Activated CD4-positive, alpha-beta T cell treated with anti-CD3 and anti-CD28 coated beads, Interleukin-2, amount 50 U/mL, for 16 hours (primary cell): Measurements from ENCODE around the gene PLCL1.

ENCODE experiments used
- DNase-seq: peaks from one replicate; pipeline ENCODE4 v3.0.0-alpha.2; 2020

PLCL1 gene

GRCh38 chr2:197804049-197804757 is at the start of gene PLCL1:
Gene PLCL1, plus strand, starts transcription at chr2:197804593.
- DNase-seq: peak; percentile 93

GRCh38 chr2:197759013-197759412 is 45.4 kb upstream of the PLCL1 start:
- no peak for DNase-seq

GRCh38 chr2:197759625-197760292 is 44.6 kb upstream of the PLCL1 start:
- no peak for DNase-seq

GRCh38 chr2:197760293-197760657 is 44.1 kb upstream of the PLCL1 start:
- no peak for DNase-seq

GRCh38 chr2:197777823-197778407 is 26.5 kb upstream of the PLCL1 start:
- DNase-seq: peak; percentile 26

GRCh38 chr2:197779261-197779660 is 25.1 kb upstream of the PLCL1 start:
- no peak for DNase-seq

GRCh38 chr2:197782126-197782525 is 22.3 kb upstream of the PLCL1 start:
- peak; percentile 30 for DNase-seq

GRCh38 chr2:197784956-197785941 is 19.1 kb upstream of the PLCL1 start, which contains the start of gene BOLL:
Gene BOLL, minus strand, starts transcription at chr2:197785319. Its CDS starts 3,469 bp downstream, at chr2:197781850.
- no peak for DNase-seq

GRCh38 chr2:197786010-197786877 is 18.1 kb upstream of the PLCL1 start:
- peak; percentile 64 for DNase-seq

- no peak for DNase-seq
Measured at GRCh38 chr2:197793456-197793855, 10.9 kb upstream of the PLCL1 start.

GRCh38 chr2:197795277-197795676 is 9.1 kb upstream of the PLCL1 start:
- DNase-seq: no peak

- no peak for DNase-seq
Measured at GRCh38 chr2:197798187-197798586, 6.2 kb upstream of the PLCL1 start.

GRCh38 chr2:197799068-197799467 is 5.3 kb upstream of the PLCL1 start:
- no peak for DNase-seq

GRCh38 chr2:197800091-197800490 is 4.3 kb upstream of the PLCL1 start:
- DNase-seq: no peak

GRCh38 chr2:197801033-197801432 is 3.4 kb upstream of the PLCL1 start:
- no peak for DNase-seq

GRCh38 chr2:197803033-197803444 is 1.4 kb upstream of the PLCL1 start:
- peak; percentile 54 for DNase-seq

GRCh38 chr2:197804758-197805714 is 643 bp downstream of the PLCL1 start:
- no peak for DNase-seq

- no peak for DNase-seq
Measured at GRCh38 chr2:197805715-197806633, 1.6 kb downstream of the PLCL1 start.

GRCh38 chr2:197809064-197809463 is 4.7 kb downstream of the PLCL1 start:
- no peak for DNase-seq
